ENCODE data around the gene APPL1. TPM values are rescaled to one million over a fixed set of nuclear protein-coding genes. Genes with fewer than 3 reads are reported as not detected.

Gene APPL1
- total RNA-seq, 1 donor from 2014 or later, result 34.2 TPM

DNA sequence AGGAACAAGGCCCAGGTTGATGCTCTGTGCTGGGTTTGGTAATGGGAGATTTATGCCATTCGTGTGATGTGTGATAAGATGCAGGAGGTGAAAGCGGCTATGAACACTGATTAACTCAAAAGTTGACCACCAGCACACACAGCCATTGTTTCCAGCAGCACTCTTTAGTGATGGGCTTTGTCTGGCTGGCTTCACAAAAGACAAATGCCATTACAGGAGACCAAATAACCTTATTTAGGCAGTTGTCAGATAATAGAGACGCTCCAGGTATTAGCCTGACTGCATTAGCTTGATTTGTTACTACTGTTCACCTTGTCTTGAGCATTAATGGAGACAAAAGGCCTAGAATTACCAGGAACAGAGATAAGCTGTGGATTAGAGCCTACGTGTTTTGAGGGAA, 32.9 kb upstream of the APPL1 start:
- Mint-ChIP-seq H3K4me3 (no peak overlapping the region), H3K9me3 (no peaks in the 10 kb centered on the region), H3K27ac (no peak overlapping the region), H3K36me3 (no peaks in the 10 kb centered on the region), H3K27me3 (no peaks in the 10 kb centered on the region), H3K4me1 (ENCODE audit: unreplicated experiment) (no peaks in the 10 kb centered on the region)
- TF ChIP-seq, protein P1, sequence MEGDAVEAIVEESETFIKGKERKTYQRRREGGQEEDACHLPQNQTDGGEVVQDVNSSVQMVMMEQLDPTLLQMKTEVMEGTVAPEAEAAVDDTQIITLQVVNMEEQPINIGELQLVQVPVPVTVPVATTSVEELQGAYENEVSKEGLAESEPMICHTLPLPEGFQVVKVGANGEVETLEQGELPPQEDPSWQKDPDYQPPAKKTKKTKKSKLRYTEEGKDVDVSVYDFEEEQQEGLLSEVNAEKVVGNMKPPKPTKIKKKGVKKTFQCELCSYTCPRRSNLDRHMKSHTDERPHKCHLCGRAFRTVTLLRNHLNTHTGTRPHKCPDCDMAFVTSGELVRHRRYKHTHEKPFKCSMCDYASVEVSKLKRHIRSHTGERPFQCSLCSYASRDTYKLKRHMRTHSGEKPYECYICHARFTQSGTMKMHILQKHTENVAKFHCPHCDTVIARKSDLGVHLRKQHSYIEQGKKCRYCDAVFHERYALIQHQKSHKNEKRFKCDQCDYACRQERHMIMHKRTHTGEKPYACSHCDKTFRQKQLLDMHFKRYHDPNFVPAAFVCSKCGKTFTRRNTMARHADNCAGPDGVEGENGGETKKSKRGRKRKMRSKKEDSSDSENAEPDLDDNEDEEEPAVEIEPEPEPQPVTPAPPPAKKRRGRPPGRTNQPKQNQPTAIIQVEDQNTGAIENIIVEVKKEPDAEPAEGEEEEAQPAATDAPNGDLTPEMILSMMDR (conservative IDR thresholded peaks at IDR 0.05), result no peak
- no peak for DNase-seq (ENCODE audit: extremely low spot score, unreplicated experiment)

DNA sequence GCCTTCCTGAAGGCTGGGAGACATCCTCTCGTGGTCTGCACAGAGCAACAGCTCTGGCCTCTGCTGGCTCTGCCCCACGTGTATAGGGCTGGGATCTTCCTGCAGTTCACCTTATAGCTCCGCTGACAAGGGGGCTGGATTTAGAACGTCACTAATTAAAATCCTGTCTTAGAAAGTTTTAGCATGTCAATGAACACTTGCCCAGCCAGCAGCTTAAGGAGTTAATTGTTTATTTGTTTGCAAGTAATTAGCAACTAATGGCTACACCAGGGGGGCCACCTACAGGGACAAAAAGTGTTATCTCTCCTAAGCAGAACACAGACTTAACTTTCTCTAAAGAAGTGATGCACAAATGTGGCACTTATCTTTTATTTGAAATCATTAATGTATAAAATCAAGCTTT, 27.6 kb upstream of the APPL1 start, which contains the start of gene HESX1:
Gene HESX1, minus strand, starts transcription at position 84 of the 403 bp plus-strand sequence. Its CDS starts 60 bp downstream, at position 24.
- Mint-ChIP-seq H3K4me1 (ENCODE audit: unreplicated experiment) (no peaks in the 10 kb centered on the region), H3K4me3 (no peak within 1 kb of the TSS), H3K27me3 (no peaks in the 10 kb centered on the region), H3K9me3 (no peaks in the 10 kb centered on the region), H3K27ac (no peak within 1 kb of the TSS), H3K36me3 (no peaks in the 10 kb centered on the region)
- TF ChIP-seq, protein P1 (conservative IDR thresholded peaks at IDR 0.05), result no peak
- no peak for DNase-seq (ENCODE audit: extremely low spot score, unreplicated experiment)

DNA sequence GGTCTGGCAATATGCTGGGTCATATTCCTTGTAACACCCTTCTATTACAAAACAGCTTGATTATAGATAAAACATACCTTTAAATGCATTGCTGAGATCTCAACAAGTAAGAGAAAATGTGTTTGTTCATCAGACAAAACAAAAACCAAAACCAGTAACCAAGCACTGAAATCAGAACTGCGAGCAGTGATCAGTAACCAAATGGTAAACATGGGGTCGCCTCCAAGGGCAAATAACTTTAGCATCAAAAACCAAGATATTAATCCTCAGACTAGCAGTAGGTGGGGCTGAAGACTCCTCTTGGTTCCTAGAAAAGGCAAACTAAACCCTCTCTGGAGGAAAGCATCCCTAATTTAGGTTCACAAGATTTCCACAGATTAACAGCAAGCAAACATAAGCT, 21.1 kb upstream of the APPL1 start:
- no peaks in the 10 kb centered on the region for H3K27me3 Mint-ChIP-seq
- no peak for DNase-seq (ENCODE audit: extremely low spot score, unreplicated experiment)
- H3K9me3 Mint-ChIP-seq, result no peaks in the 10 kb centered on the region
- TF ChIP-seq, protein P1 (conservative IDR thresholded peaks at IDR 0.05), result no peak
- no peaks in the 10 kb centered on the region for H3K4me1 Mint-ChIP-seq (ENCODE audit: unreplicated experiment)
- H3K36me3 Mint-ChIP-seq, result peaks cover 4% of the 10 kb centered on the region
- H3K4me3 Mint-ChIP-seq, result no peak overlapping the region
- no peak overlapping the region for H3K27ac Mint-ChIP-seq

DNA sequence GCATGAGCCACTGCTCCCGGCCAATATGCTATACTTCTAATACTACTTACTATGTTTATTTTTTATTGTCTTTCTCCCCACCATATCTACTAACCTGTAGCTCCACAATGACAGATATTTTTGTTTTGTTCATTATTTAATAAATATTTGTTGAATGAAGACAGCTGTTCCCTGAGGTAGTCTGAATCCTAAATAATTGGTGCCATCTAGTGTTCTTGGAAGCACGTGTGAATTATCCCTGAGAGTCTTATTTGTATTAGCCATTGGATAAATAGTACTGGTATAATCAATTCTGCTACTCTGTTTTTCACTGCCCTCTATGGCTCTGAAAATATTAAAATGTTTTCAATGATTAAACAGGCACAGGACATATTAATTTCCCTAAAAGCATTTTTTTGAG, 5.6 kb upstream of the APPL1 start:
- H3K9me3 Mint-ChIP-seq, result no peaks in the 10 kb centered on the region
- H3K36me3 Mint-ChIP-seq, result no peaks in the 10 kb centered on the region
- no peak overlapping the region for H3K27ac Mint-ChIP-seq
- TF ChIP-seq, protein P1 (conservative IDR thresholded peaks at IDR 0.05), result peak; percentile 59
- H3K4me3 Mint-ChIP-seq, result no peak overlapping the region
- H3K4me1 Mint-ChIP-seq (ENCODE audit: unreplicated experiment), result peaks cover 8% of the 10 kb centered on the region
- no peaks in the 10 kb centered on the region for H3K27me3 Mint-ChIP-seq
- DNase-seq (ENCODE audit: extremely low spot score, unreplicated experiment), result no peak

DNA sequence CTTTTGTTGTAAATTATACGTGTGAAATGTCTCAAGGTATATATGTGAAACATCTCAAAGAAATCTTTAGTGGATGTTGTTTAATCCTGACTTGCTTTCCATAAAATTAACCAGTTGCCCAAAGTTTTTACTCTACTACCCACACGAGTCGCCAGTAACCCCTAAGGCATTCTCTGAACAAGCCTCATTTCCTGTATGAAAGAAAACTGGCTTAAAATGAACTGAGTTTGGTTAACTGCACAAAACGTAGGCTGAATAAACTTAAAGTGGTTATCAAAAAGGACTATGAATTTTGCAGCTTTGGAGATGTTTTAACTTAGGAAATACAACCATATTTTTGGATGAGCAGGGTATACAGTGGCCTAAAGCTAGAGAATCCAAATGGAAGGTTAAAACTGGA, 2.7 kb upstream of the APPL1 start:
- Mint-ChIP-seq H3K4me1 (ENCODE audit: unreplicated experiment) (peaks cover 21% of the 10 kb centered on the region), H3K27ac (no peak overlapping the region), H3K36me3 (no peaks in the 10 kb centered on the region), H3K9me3 (no peaks in the 10 kb centered on the region), H3K4me3 (no peak overlapping the region), H3K27me3 (no peaks in the 10 kb centered on the region)
- TF ChIP-seq, protein P1 (conservative IDR thresholded peaks at IDR 0.05), result no peak
- DNase-seq (ENCODE audit: extremely low spot score, unreplicated experiment), result no peak

DNA sequence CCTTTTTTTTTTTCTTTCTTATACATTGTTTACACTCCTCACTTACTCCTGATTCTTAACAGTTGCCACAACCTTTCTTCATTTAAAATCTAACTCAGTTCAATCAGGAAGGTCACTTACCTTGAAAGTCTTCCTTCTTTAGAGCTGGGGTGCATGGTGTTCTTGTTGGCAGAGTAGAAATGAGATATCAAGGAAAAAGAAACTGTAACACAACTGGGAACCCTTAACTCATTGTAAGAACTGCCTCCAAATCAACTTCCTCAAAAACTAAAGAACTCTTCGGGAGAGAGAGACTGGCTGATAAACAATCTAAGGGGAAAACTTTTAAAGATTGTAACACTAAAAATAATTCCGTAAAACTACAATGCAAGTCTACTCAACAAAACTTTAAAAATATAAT, 1.4 kb upstream of the APPL1 start:
- no peak overlapping the region for H3K27ac Mint-ChIP-seq
- peak overlapping the region; percentile 48 for H3K4me3 Mint-ChIP-seq
- no peaks in the 10 kb centered on the region for H3K36me3 Mint-ChIP-seq
- peaks cover 21% of the 10 kb centered on the region for H3K4me1 Mint-ChIP-seq (ENCODE audit: unreplicated experiment)
- no peak for DNase-seq (ENCODE audit: extremely low spot score, unreplicated experiment)
- H3K9me3 Mint-ChIP-seq, result no peaks in the 10 kb centered on the region
- TF ChIP-seq, protein P1 (conservative IDR thresholded peaks at IDR 0.05), result no peak
- no peaks in the 10 kb centered on the region for H3K27me3 Mint-ChIP-seq

All from type B pancreatic cell (in vitro differentiated cells).